ENCODE measurements around the gene ADORA2A.
"Not testable (repeated sequence)": the region's sequence is repeated elsewhere in the genome, so short reads cannot be mapped to it uniquely, and the experiment has no call there.

The ADORA2A gene

DNA sequence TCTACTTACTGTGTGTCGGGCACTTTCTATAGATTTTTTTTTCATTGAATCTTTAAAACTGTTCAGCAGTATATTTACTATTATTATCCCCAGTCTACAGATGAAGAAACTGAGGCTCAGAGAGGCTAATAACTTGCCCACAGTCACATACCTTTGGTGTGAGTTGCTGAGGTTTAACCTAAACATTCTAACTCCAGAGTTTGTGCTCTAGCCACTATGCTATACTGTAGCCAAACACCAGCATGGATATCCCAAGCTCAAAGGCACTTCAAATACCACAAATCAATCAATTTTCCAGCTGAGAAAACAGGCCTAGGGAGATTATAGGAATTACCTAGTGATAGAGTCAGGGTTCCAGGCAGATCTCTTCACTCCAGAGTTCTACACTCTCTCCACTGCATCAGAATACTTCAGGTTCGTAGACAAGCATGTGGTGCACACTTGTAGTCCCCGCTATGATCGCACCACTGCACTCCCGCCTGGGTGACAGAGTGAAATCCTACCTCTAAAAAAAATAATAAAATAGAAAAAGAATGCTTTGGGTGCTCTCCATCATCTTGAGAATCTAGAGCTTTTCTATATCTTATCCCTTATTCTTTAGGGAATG lies 47.4 kb downstream of the ADORA2A start:
- Mint-ChIP-seq H3K36me3 (no peaks in the 10 kb centered on the region), H3K27ac (no peak overlapping the region), H3K4me3 (no peak overlapping the region), H3K9me3 (no peaks in the 10 kb centered on the region), H3K27me3 (no peaks in the 10 kb centered on the region), H3K4me1 (peaks cover 13 to 15% of the 10 kb centered on the region in 2 donors)
- ATAC-seq (replicated peaks) (no peak), DNase-seq (no peak)

DNA sequence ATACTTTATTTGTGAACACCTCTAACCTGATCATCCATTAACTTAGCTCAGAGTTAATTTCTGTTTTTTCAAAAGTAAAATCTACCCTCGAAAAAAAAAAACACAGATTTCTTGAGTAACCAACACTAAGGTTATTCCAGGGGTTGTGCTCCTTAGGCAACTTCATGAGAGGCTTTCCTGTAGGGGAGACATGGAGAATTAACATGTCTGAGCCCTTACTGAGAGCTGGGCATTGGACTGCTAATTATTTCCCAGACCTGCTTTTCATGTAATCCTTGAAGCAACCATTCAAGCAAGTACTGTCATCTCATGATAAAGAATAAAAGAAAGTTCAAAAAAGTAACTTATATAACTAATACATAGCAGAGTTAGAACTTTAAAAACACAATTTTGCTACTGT lies 54.2 kb downstream of the ADORA2A start:
- Mint-ChIP-seq H3K4me3 (no peak overlapping the region), H3K4me1 (peaks cover 2 to 7% of the 10 kb centered on the region in 2 donors), H3K36me3 (no peaks in the 10 kb centered on the region), H3K27me3 (no peaks in the 10 kb centered on the region), H3K9me3 (no peaks in the 10 kb centered on the region), H3K27ac (no peak overlapping the region)
- DNase-seq (no peak), ATAC-seq (replicated peaks) (no peak)

DNA sequence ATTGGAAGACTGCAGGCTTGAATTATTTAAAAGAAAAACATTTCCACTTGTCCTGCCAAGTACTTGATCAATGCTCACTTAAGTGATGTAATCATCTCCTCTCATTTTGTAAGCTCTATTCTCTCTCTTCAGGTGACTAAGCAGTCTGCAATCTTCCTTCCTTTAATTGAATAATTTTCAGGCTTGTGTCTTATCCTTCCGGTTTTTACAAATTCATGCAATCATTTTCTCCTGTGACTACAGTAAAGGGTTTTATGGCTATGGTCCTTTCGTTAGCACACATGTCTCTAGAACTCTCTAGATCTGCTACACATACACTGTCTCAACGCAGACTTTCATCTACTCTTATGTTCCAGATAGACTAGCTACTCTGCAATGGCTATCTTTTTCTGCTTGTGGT lies 55.2 kb downstream of the ADORA2A start:
- no peak overlapping the region for H3K4me3 Mint-ChIP-seq
- H3K27ac Mint-ChIP-seq: no peak overlapping the region
- H3K9me3 Mint-ChIP-seq: no peaks in the 10 kb centered on the region
- H3K27me3 Mint-ChIP-seq: no peaks in the 10 kb centered on the region
- H3K36me3 Mint-ChIP-seq: no peaks in the 10 kb centered on the region
- DNase-seq (no peak), ATAC-seq (replicated peaks) (no peak)
- H3K4me1 Mint-ChIP-seq: peaks cover 2 to 7% of the 10 kb centered on the region in 2 donors

DNA sequence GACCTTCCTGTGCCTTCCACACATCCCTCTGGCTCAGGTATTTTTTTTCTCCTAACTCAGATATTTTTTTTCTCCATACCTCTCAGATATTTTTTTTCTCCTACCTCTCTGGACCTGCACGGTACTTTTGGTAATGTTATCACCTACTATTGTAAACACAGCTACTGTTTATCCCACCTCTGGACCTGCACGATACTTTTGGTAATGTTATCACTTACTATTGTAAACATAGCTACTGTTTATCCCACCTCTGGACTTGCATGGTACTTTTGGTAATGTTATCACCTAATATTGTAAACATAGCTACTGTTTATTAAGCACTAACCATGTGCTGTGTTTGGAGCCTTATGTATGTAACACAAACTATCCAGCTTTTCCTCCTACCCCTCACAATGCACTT lies 55.6 kb downstream of the ADORA2A start:
- Mint-ChIP-seq H3K4me1 (peaks cover 2 to 7% of the 10 kb centered on the region in 2 donors), H3K9me3 (no peaks in the 10 kb centered on the region), H3K36me3 (no peaks in the 10 kb centered on the region), H3K27ac (no peak overlapping the region), H3K27me3 (no peaks in the 10 kb centered on the region), H3K4me3 (no peak overlapping the region)
- ATAC-seq (replicated peaks): no peak
- no peak for DNase-seq

DNA sequence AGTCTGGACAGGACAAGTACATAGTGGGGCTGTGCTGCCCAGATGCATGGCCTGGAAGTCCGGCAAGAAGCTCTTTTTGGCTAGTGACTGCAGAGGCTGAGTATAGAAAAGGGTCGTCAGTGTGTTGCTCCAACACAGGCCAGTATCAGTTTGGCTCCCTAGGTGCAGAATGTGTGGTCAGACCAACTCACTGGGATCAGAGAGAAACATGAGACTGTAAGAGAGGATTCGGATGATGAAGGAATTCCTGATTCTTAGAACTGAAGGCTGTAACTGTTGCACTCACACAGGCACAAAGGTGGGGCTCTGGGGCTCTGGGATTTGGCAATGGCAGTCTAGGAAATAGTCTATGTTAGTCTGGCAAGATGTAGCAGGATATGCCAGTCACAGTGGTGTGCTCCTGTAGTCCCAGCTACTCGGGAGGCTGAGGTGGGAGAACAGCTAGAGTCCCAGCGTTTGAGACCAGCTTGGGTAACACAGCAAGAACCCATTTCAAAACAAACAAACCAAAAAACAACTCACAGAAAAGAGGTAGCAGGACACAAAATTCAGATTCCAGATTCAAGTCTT lies 56.7 kb downstream of the ADORA2A start:
- ATAC-seq (replicated peaks) (no peak), DNase-seq (no peak)
- H3K36me3 Mint-ChIP-seq: no peaks in the 10 kb centered on the region
- H3K9me3 Mint-ChIP-seq: no peaks in the 10 kb centered on the region
- peaks cover 2 to 7% of the 10 kb centered on the region in 2 donors for H3K4me1 Mint-ChIP-seq
- H3K27ac Mint-ChIP-seq: peak overlapping the region; percentile 37
- no peak overlapping the region for H3K4me3 Mint-ChIP-seq
- H3K27me3 Mint-ChIP-seq: no peaks in the 10 kb centered on the region

DNA sequence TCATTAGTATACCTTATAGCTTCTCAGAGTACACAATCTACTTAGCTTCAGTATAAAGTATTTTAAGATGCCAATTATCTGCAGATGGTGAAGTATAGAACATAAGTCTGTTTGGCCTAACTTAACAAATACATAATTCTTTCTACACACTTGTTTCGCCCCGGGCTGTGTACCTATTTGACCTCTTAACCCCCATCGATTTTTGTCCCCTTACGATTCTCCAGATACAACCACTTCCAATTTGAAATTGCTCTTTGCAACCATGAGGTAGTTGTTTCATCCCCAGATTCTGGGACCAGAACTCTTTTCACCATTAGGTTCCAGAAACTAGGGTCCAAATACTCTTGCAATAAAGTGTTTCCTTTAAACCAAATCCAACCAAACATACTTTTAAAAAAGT lies 57.8 kb downstream of the ADORA2A start:
- DNase-seq (no peak), ATAC-seq (replicated peaks) (no peak)
- Mint-ChIP-seq H3K27me3 (peaks cover 0 to 4% of the 10 kb centered on the region in 2 donors), H3K36me3 (no peaks in the 10 kb centered on the region), H3K4me1 (peaks cover 2 to 7% of the 10 kb centered on the region in 2 donors), H3K9me3 (no peaks in the 10 kb centered on the region), H3K4me3 (no peak overlapping the region), H3K27ac (no peak overlapping the region)

DNA sequence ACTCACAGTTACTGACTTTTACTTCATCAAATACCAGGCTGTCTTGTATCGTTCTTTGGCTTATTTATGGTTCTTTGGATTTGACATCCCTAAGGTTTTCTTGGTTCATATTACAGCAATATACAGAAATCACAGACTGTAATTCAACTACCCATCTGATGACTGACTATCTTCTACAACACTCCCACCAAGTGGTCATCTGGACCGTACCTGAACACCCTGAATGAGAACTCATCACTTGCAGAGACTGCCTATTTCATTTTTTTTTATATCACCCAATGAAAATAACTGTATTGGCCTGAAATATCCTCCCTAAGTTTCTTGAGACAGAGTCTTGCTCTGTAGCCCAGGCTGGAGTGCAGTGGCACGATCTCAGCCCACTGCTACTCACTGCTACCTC lies 58.2 kb downstream of the ADORA2A start:
- no peak for DNase-seq
- H3K36me3 Mint-ChIP-seq: no peaks in the 10 kb centered on the region
- H3K9me3 Mint-ChIP-seq: no peaks in the 10 kb centered on the region
- H3K4me1 Mint-ChIP-seq: peaks cover 2 to 7% of the 10 kb centered on the region in 2 donors
- no peak overlapping the region for H3K4me3 Mint-ChIP-seq
- peaks cover 0 to 4% of the 10 kb centered on the region in 2 donors for H3K27me3 Mint-ChIP-seq
- ATAC-seq (replicated peaks): peak; percentile 59 to 63
- H3K27ac Mint-ChIP-seq: no peak overlapping the region

DNA sequence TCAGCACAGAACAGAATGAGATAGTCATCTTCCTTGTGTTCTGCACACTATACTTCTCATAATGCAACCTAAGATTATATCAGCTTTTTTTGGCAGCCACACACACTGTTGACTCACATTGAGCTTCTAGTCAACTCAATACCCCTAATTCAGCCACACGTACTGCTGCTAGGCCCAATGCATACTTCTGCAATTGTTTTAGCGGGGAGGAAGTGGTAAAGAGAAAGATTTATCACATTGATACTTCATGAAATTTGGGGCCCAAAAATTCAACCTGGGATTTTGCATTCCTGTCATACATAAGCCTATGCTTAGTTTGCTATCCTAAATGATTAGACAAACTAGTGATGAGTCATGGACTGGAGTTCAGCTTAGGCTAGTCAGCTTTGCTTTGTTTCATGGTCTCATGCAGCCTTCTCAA lies 59.1 kb downstream of the ADORA2A start:
- no peaks in the 10 kb centered on the region for H3K9me3 Mint-ChIP-seq
- H3K4me3 Mint-ChIP-seq: no peak overlapping the region
- H3K27me3 Mint-ChIP-seq: peaks cover 4 to 5% of the 10 kb centered on the region in 2 donors
- no peak overlapping the region for H3K27ac Mint-ChIP-seq
- peak; percentile 84 to 90 for ATAC-seq (replicated peaks)
- no peaks in the 10 kb centered on the region for H3K36me3 Mint-ChIP-seq
- no peak for DNase-seq
- peaks cover 2 to 7% of the 10 kb centered on the region in 2 donors for H3K4me1 Mint-ChIP-seq

DNA sequence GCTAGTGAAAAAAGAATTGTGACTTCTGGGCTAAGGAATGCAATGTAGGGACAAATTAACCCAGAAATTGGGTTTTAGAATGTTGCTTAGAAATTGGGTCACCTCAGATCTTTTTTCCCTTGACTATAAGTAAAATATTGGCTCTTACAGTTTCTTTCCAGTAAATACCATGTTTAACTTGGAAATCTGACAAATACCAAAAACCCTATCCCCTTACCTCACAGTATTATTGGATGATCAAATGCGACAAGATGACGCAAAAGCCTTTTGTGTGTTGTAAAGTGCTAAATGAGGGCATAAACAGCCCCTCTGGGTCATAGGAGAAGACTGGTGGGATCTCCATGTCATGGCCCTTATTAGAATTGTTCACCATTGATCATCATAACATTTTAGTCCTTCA lies 61.6 kb downstream of the ADORA2A start:
- Mint-ChIP-seq H3K27ac (no peak overlapping the region), H3K4me3 (no peak overlapping the region)
- no peak for DNase-seq

DNA sequence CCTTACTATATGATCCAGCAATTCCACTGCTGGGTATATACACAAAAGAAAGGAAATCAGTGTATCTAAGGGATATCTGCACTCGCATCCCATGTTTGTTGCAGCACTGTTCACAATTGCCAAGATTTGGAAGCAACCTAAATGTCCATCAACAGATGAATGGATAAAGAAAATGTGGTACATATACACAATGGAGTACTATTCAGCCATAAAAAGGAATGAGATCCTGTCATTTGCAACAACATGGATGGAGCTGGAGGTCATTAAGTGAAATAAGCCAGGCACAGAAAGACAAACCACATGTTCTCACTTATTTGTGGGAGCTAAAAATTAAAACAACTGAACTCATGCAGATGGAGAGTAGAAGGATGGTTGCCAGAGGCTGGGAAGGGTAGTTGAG lies 62.0 kb downstream of the ADORA2A start:
- H3K9me3 Mint-ChIP-seq; H3K36me3 Mint-ChIP-seq; DNase-seq; H3K4me3 Mint-ChIP-seq; ATAC-seq (replicated peaks); H3K4me1 Mint-ChIP-seq; H3K27ac Mint-ChIP-seq: not testable (repeated sequence)
- peaks cover 10 to 28% of the 10 kb centered on the region in 2 donors for H3K27me3 Mint-ChIP-seq

More for the DNA sequence above, 61.6 kb downstream of the ADORA2A start:
- Mint-ChIP-seq H3K36me3 (no peaks in the 10 kb centered on the region), H3K4me1 (peaks cover 2 to 7% of the 10 kb centered on the region in 2 donors), H3K27me3 (peaks cover 10 to 24% of the 10 kb centered on the region in 2 donors), H3K9me3 (no peaks in the 10 kb centered on the region)
- ATAC-seq (replicated peaks): no peak

Data from stimulated activated naive B cell treated with anti-CD40 and anti-IgM and Interleukin-4, amounts not matched to agents 10 μg/mL and 1 μg/mL and 100 μg/mL, for 72 hours (primary cell).